Measurements from ENCODE around the gene SEPTIN12. TPM values are rescaled to one million over a fixed set of nuclear protein-coding genes. Genes with fewer than 3 reads are reported as not detected.

The SEPTIN12 gene
- total and polyA plus RNA-seq, 2 of the 4 experiments (the other 2 are of a cell fraction) = not detected

- in situ Hi-C loops (cut with MboI; ENCODE audit: low sequenced_read_pairs) = no loop called here
Measured at GRCh38 chr16:4746991-4747574, 41.1 kb downstream of the SEPTIN12 start.

More at GRCh38 chr16:4746991-4747574, 41.1 kb downstream of the SEPTIN12 start:
- Histone ChIP-seq H3K23ac (ENCODE audit: low read depth, low read length) (no peak overlapping the region), H3K79me1 (ENCODE audit: low read depth in 1 of 2, low read length in 2 of 2) (0 out of 4 replicates have a peak, but pooled peaks cover 0 to 4% of the 10 kb centered on the region in 2 experiments), H4K5ac (ENCODE audit: low read depth, low read length) (no peak overlapping the region), H3K36me3 (ENCODE audit: control insufficient read depth, insufficient read depth, low read length) (peaks cover 17% of the 10 kb centered on the region), H3K9me3 (ENCODE audit: control insufficient read depth, insufficient read depth, low read length) (no peaks in the 10 kb centered on the region), H3K4me1 (ENCODE audit: control insufficient read depth, insufficient read depth, low read length) (no peaks in the 10 kb centered on the region), H3K56ac (ENCODE audit: extremely low read depth, insufficient read depth, low read length) (no peak overlapping the region), H2BK20ac (ENCODE audit: low read depth, low read length) (no peak overlapping the region), H2BK120ac (ENCODE audit: low read depth, low read length) (no peak overlapping the region), H2AK5ac (ENCODE audit: low read depth, low read length) (no peak overlapping the region), H3K18ac (ENCODE audit: low read depth, low read length) (no peak overlapping the region), H2BK15ac (ENCODE audit: low read depth, low read length) (no peak overlapping the region), H3K4me3 (ENCODE audit: insufficient read depth, low read depth, low read length) (no peak overlapping the region), H2AFZ (replicated peaks; ENCODE audit: low read length, poor library complexity) (peak overlapping the region; percentile 51), H2AK9ac (replicated peaks; ENCODE audit: low read depth, low read length, poor library complexity) (peak overlapping the region; percentile 5), H3K9me1 (ENCODE audit: insufficient read depth, low read length) (no peaks in the 10 kb centered on the region), H3K27me3 (ENCODE audit: control insufficient read depth, insufficient read depth, low read length) (no peaks in the 10 kb centered on the region), H4K8ac (ENCODE audit: low read depth in 2 of 2, low read length in 2 of 2) (no peak overlapping the region), H3K27ac (ENCODE audit: insufficient read depth, low read length) (no peak overlapping the region), H3K4ac (ENCODE audit: low read depth, low read length) (no peak overlapping the region), H3K14ac (replicated peaks; ENCODE audit: low read depth, low read length) (no peak overlapping the region), H4K91ac (ENCODE audit: insufficient read depth, low read depth, low read length) (no peak overlapping the region), H2BK5ac (ENCODE audit: low read depth, low read length, poor library complexity, severe bottlenecking) (no peak overlapping the region), H3K4me2 (ENCODE audit: low read depth, low read length) (no peak overlapping the region), H4K20me1 (ENCODE audit: insufficient read depth, low read length) (no peaks in the 10 kb centered on the region), H3K9ac (ENCODE audit: low read depth, low read length) (no peak overlapping the region)
- POLR2A ChIA-PET (ENCODE audit: unreplicated experiment) = no interaction called here
- intact Hi-C loops (cut with micrococcal nuclease) (no loop called here), dilution Hi-C loops (cut with HindIII; ENCODE audit: low sequenced_read_pairs, unreplicated experiment) (no loop called here)
- DNase-seq = no peak
- CTCF ChIA-PET = no interaction called here
- no TSS peak for BruUV-seq (replicated peaks)
- ATAC-seq (ENCODE audit: low read depth) = no peak
- WGBS, 2 experiments (ENCODE audit: extremely low coverage in 2 of 2, insufficient read length in 1 of 2) = 44% methylated on average over 8 of the region's 15 CpGs; no CpG with 5 or more reads in 1 of the 2 experiments
- TF ChIP-seq CHD1 (IDR thresholded peaks at IDR 0.05; ENCODE audit: low read depth, low read length) = no peak
- no peak for TF ChIP-seq MAZ (IDR thresholded peaks at IDR 0.05; ENCODE audit: borderline replicate concordance, low read depth, low read length)
- TF ChIP-seq, protein P1, sequence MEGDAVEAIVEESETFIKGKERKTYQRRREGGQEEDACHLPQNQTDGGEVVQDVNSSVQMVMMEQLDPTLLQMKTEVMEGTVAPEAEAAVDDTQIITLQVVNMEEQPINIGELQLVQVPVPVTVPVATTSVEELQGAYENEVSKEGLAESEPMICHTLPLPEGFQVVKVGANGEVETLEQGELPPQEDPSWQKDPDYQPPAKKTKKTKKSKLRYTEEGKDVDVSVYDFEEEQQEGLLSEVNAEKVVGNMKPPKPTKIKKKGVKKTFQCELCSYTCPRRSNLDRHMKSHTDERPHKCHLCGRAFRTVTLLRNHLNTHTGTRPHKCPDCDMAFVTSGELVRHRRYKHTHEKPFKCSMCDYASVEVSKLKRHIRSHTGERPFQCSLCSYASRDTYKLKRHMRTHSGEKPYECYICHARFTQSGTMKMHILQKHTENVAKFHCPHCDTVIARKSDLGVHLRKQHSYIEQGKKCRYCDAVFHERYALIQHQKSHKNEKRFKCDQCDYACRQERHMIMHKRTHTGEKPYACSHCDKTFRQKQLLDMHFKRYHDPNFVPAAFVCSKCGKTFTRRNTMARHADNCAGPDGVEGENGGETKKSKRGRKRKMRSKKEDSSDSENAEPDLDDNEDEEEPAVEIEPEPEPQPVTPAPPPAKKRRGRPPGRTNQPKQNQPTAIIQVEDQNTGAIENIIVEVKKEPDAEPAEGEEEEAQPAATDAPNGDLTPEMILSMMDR (conservative IDR thresholded peaks at IDR 0.05; ENCODE audit: low read depth, low read length) = no peak

All from IMR-90 (cell line).